ENCODE measurements around the gene CPN2. TPM values are rescaled to one million over a fixed set of nuclear protein-coding genes. Genes with fewer than 3 reads are reported as not detected.

CPN2 gene
- total and polyA plus RNA-seq, 4 donors: 20.4 to 196 (median 128) TPM

- Histone ChIP-seq H3K9me3 (ENCODE audit: control insufficient read depth in 4 of 4, low read length in 3 of 4) (no peaks in the 10 kb centered on the region), H3K9ac (ENCODE audit: low read depth in 1 of 2, low read length in 2 of 2) (peak overlapping the region in 1 of 2 donors; percentile 64), H3K36me3 (ENCODE audit: control insufficient read depth in 4 of 4, insufficient read depth in 3 of 4, low read depth in 1 of 4, low read length in 3 of 4) (no peaks in the 10 kb centered on the region), H3K27me3 (ENCODE audit: control insufficient read depth in 4 of 4, insufficient read depth in 4 of 4, low read length in 3 of 4) (no peaks in the 10 kb centered on the region), H3K27ac (ENCODE audit: low read depth in 1 of 2, low read length in 2 of 2) (peak overlapping the region; percentile 73 to 88), H3K4me1 (ENCODE audit: control insufficient read depth in 4 of 4, insufficient read depth in 4 of 4, low read length in 3 of 4) (peaks cover 3 to 34% (median 18%) of the 10 kb centered on the region in 4 donors), H3K4me3 (ENCODE audit: low read depth in 1 of 3, low read length in 3 of 3) (no peak overlapping the region)
- TF ChIP-seq SP1 (IDR thresholded peaks at IDR 0.05) (no peak), RXRA (IDR thresholded peaks at IDR 0.05) (no peak), FOXA1 (IDR thresholded peaks at IDR 0.05) (no peak), GABPA (IDR thresholded peaks at IDR 0.05 in 1 of 2, conservative IDR thresholded peaks at IDR 0.05 in 1 of 2) (no peak), EGR1 (IDR thresholded peaks at IDR 0.05; ENCODE audit: low read depth in 2 of 2) (no peak), HNF4G (IDR thresholded peaks at IDR 0.05) (no peak), YY1 (IDR thresholded peaks at IDR 0.05) (no peak), REST (IDR thresholded peaks at IDR 0.05) (no peak)
- TF ChIP-seq, protein P1, sequence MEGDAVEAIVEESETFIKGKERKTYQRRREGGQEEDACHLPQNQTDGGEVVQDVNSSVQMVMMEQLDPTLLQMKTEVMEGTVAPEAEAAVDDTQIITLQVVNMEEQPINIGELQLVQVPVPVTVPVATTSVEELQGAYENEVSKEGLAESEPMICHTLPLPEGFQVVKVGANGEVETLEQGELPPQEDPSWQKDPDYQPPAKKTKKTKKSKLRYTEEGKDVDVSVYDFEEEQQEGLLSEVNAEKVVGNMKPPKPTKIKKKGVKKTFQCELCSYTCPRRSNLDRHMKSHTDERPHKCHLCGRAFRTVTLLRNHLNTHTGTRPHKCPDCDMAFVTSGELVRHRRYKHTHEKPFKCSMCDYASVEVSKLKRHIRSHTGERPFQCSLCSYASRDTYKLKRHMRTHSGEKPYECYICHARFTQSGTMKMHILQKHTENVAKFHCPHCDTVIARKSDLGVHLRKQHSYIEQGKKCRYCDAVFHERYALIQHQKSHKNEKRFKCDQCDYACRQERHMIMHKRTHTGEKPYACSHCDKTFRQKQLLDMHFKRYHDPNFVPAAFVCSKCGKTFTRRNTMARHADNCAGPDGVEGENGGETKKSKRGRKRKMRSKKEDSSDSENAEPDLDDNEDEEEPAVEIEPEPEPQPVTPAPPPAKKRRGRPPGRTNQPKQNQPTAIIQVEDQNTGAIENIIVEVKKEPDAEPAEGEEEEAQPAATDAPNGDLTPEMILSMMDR (IDR thresholded peaks at IDR 0.05; ENCODE audit: low read depth, low read length, missing input control): no peak
- TF ChIP-seq, protein P2, sequence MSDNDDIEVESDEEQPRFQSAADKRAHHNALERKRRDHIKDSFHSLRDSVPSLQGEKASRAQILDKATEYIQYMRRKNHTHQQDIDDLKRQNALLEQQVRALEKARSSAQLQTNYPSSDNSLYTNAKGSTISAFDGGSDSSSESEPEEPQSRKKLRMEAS (IDR thresholded peaks at IDR 0.05): no peak
- DNase-seq (ENCODE audit: low spot score): no peak
- WGBS: 83% methylated on average over 5 of the region's 5 CpGs
Observed at GRCh38 chr3:194395212-194395611, 44.1 kb upstream of the CPN2 start.

GRCh38 chr3:194392576-194392975, 41.4 kb upstream of the CPN2 start:
- no peak overlapping the region for H3K9ac ChIP-seq (ENCODE audit: low read depth in 1 of 2, low read length in 2 of 2)
- no peak overlapping the region for H3K27ac ChIP-seq (ENCODE audit: low read depth in 1 of 2, low read length in 2 of 2)
- H3K36me3 ChIP-seq (ENCODE audit: control insufficient read depth in 4 of 4, insufficient read depth in 3 of 4, low read depth in 1 of 4, low read length in 3 of 4): no peaks in the 10 kb centered on the region
- H3K4me1 ChIP-seq (ENCODE audit: control insufficient read depth in 4 of 4, insufficient read depth in 4 of 4, low read length in 3 of 4): peaks cover 0 to 23% (median 11%) of the 10 kb centered on the region in 4 donors
- TF ChIP-seq FOXA2 (IDR thresholded peaks at IDR 0.05) (no peak), JUND (IDR thresholded peaks at IDR 0.05) (no peak), GABPA (IDR thresholded peaks at IDR 0.05 in 1 of 2, conservative IDR thresholded peaks at IDR 0.05 in 1 of 2) (no peak), SP1 (IDR thresholded peaks at IDR 0.05) (no peak), TAF1 (conservative IDR thresholded peaks at IDR 0.05) (no peak), RXRA (IDR thresholded peaks at IDR 0.05) (no peak), RAD21 (IDR thresholded peaks at IDR 0.05) (no peak)
- TF ChIP-seq, protein P3, sequence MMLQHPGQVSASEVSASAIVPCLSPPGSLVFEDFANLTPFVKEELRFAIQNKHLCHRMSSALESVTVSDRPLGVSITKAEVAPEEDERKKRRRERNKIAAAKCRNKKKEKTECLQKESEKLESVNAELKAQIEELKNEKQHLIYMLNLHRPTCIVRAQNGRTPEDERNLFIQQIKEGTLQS (IDR thresholded peaks at IDR 0.05): no peak
- TF ChIP-seq, protein P1 (IDR thresholded peaks at IDR 0.05; ENCODE audit: low read depth, low read length, missing input control): no peak
- WGBS: 96% methylated on average over 7 of the region's 7 CpGs
- no peaks in the 10 kb centered on the region for H3K9me3 ChIP-seq (ENCODE audit: control insufficient read depth in 4 of 4, low read length in 3 of 4)
- H3K27me3 ChIP-seq (ENCODE audit: control insufficient read depth in 4 of 4, insufficient read depth in 4 of 4, low read length in 3 of 4): no peaks in the 10 kb centered on the region
- no peak for DNase-seq (ENCODE audit: low spot score)
- no peak overlapping the region for H3K4me3 ChIP-seq (ENCODE audit: low read depth in 1 of 3, low read length in 3 of 3)

Measured in liver (tissue), 9 donors.